KOPT-K1 (cell line): ENCODE data around the gene PDS5B.

Experiments used
- H3K27ac ChIP-seq: fragments of 200-600 bp; sonication (generic); 2 replicates; pipeline ENCODE4 v1.5.1; 2016; ENCODE audit warnings: antibody characterized with exemption, mild to moderate bottlenecking, low read depth, low read length; ENCODE audit not compliant: poor library complexity, severe bottlenecking
- H3K36me3 ChIP-seq: fragments of 200-600 bp; sonication (generic); 2 replicates; pipeline ENCODE4 v1.5.1; 2017; ENCODE audit warnings: antibody characterized with exemption, mild to moderate bottlenecking, low read length, moderate library complexity; ENCODE audit not compliant: insufficient read depth
- H3K9me3 ChIP-seq: fragments of 200-600 bp; sonication (generic); 2 replicates; pipeline ENCODE4 v1.5.1; 2017; ENCODE audit warnings: antibody characterized with exemption, low read length, mild to moderate bottlenecking; ENCODE audit not compliant: insufficient read depth, poor library complexity, severe bottlenecking

The PDS5B gene

GRCh38 chr13:32650705-32651311, 64.6 kb downstream of the PDS5B start:
- Histone ChIP-seq H3K36me3 (peaks cover 38% of the 10 kb centered on the region), H3K27ac (no peak overlapping the region)

GRCh38 chr13:32657309-32657708, 71.1 kb downstream of the PDS5B start:
- Histone ChIP-seq H3K27ac (no peak overlapping the region), H3K36me3 (peaks cover 55% of the 10 kb centered on the region), H3K9me3 (peaks cover 11% of the 10 kb centered on the region)

More at GRCh38 chr13:32650705-32651311, 64.6 kb downstream of the PDS5B start:
- peaks cover 7% of the 10 kb centered on the region for H3K9me3 ChIP-seq

- Histone ChIP-seq H3K9me3 (peaks cover 9% of the 10 kb centered on the region), H3K27ac (no peak overlapping the region), H3K36me3 (peaks cover 38% of the 10 kb centered on the region)
Measured at GRCh38 chr13:32659736-32660135, 73.5 kb downstream of the PDS5B start.

GRCh38 chr13:32660227-32660626, 74.0 kb downstream of the PDS5B start:
- Histone ChIP-seq H3K27ac (no peak overlapping the region), H3K9me3 (peaks cover 5% of the 10 kb centered on the region), H3K36me3 (peaks cover 37% of the 10 kb centered on the region)

GRCh38 chr13:32661685-32662084, 75.4 kb downstream of the PDS5B start:
- Histone ChIP-seq H3K9me3 (no peaks in the 10 kb centered on the region), H3K27ac (no peak overlapping the region), H3K36me3 (peaks cover 34% of the 10 kb centered on the region)

- H3K9me3 ChIP-seq: no peaks in the 10 kb centered on the region
- no peak overlapping the region for H3K27ac ChIP-seq
- peaks cover 44% of the 10 kb centered on the region for H3K36me3 ChIP-seq
Measured at GRCh38 chr13:32663660-32664059, 77.4 kb downstream of the PDS5B start.

- Histone ChIP-seq H3K9me3 (no peaks in the 10 kb centered on the region), H3K36me3 (peaks cover 48% of the 10 kb centered on the region), H3K27ac (no peak overlapping the region)
Measured at GRCh38 chr13:32666990-32667571, 80.8 kb downstream of the PDS5B start.

GRCh38 chr13:32669030-32669646, 82.9 kb downstream of the PDS5B start:
- H3K27ac ChIP-seq: no peak overlapping the region
- H3K9me3 ChIP-seq: no peaks in the 10 kb centered on the region
- peaks cover 68% of the 10 kb centered on the region for H3K36me3 ChIP-seq

GRCh38 chr13:32674503-32674902, 88.3 kb downstream of the PDS5B start:
- H3K27ac ChIP-seq: no peak overlapping the region
- H3K9me3 ChIP-seq: no peaks in the 10 kb centered on the region
- H3K36me3 ChIP-seq: peaks cover 87% of the 10 kb centered on the region

- no peaks in the 10 kb centered on the region for H3K9me3 ChIP-seq
- H3K36me3 ChIP-seq: peaks cover 89% of the 10 kb centered on the region
- H3K27ac ChIP-seq: no peak overlapping the region
Measured at GRCh38 chr13:32676242-32676641, 90.0 kb downstream of the PDS5B start.

GRCh38 chr13:32682130-32682529, 95.9 kb downstream of the PDS5B start:
- Histone ChIP-seq H3K36me3 (peaks cover 77% of the 10 kb centered on the region), H3K27ac (no peak overlapping the region), H3K9me3 (no peaks in the 10 kb centered on the region)

- Histone ChIP-seq H3K27ac (no peak overlapping the region), H3K9me3 (no peaks in the 10 kb centered on the region), H3K36me3 (peaks cover 77% of the 10 kb centered on the region)
Measured at GRCh38 chr13:32682740-32683139, 96.5 kb downstream of the PDS5B start.

- H3K9me3 ChIP-seq: no peaks in the 10 kb centered on the region
- H3K27ac ChIP-seq: no peak overlapping the region
- peaks cover 68% of the 10 kb centered on the region for H3K36me3 ChIP-seq
Measured at GRCh38 chr13:32687275-32687674, 101.0 kb downstream of the PDS5B start.

- peaks cover 63% of the 10 kb centered on the region for H3K36me3 ChIP-seq
- no peaks in the 10 kb centered on the region for H3K9me3 ChIP-seq
- H3K27ac ChIP-seq: no peak overlapping the region
Measured at GRCh38 chr13:32695602-32696250, 109.5 kb downstream of the PDS5B start.

- Histone ChIP-seq H3K9me3 (peaks cover 22% of the 10 kb centered on the region), H3K36me3 (peaks cover 85% of the 10 kb centered on the region)
Measured at GRCh38 chr13:32707471-32707870, 121.2 kb downstream of the PDS5B start.

More at GRCh38 chr13:32707471-32707870, 121.2 kb downstream of the PDS5B start:
- no peak overlapping the region for H3K27ac ChIP-seq
